B cell (primary cell): ENCODE measurements around the gene SDK1.

Source experiments
- EZH2 ChIP-seq: IDR thresholded peaks from 2 replicates; pipeline ENCODE4 v1.6.1; 2012; ENCODE audit warnings: borderline replicate concordance, low read depth, mild to moderate bottlenecking, moderate library complexity, low read length; ENCODE audit not compliant: insufficient read depth, poor library complexity, severe bottlenecking
- TF ChIP-seq, protein P1 (sequence below): fragments of 200-600 bp; IDR thresholded peaks from one replicate; pipeline ENCODE4 v1.8.0; 2022; ENCODE audit warnings: antibody characterized with exemption, mild to moderate bottlenecking

DNA sequence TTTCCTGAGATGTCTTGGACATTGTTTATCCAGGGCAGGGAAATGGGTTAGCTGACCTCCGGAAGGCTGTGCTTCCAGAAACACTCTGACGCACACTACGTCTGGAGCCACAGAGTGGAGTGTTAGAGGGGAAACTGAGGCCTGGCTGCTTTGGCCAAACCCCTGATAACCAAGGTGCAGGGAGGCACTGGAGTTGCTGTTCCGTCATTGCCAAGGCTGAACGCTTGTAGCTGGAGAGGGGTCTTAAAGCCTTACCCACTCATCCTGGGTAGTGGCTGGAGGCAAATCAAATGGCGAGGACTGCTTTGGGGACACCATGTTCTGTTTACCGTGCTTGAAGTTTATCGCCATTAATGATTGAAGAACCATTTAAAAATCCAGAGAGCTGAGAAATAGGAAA, 776.9 kb downstream of the SDK1 start:
- TF ChIP-seq, protein P1, sequence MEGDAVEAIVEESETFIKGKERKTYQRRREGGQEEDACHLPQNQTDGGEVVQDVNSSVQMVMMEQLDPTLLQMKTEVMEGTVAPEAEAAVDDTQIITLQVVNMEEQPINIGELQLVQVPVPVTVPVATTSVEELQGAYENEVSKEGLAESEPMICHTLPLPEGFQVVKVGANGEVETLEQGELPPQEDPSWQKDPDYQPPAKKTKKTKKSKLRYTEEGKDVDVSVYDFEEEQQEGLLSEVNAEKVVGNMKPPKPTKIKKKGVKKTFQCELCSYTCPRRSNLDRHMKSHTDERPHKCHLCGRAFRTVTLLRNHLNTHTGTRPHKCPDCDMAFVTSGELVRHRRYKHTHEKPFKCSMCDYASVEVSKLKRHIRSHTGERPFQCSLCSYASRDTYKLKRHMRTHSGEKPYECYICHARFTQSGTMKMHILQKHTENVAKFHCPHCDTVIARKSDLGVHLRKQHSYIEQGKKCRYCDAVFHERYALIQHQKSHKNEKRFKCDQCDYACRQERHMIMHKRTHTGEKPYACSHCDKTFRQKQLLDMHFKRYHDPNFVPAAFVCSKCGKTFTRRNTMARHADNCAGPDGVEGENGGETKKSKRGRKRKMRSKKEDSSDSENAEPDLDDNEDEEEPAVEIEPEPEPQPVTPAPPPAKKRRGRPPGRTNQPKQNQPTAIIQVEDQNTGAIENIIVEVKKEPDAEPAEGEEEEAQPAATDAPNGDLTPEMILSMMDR = no peak
- no peak for TF ChIP-seq EZH2
